Superior temporal gyrus (tissue), 1 donor: Measurements from ENCODE around the gene GPSM1.

Source experiments
- DNase-seq: peaks from one replicate; pipeline ENCODE4 v3.0.0-alpha.2; 2016; ENCODE audit errors: extremely low spot score

Gene GPSM1

GRCh38 chr9:136304456-136304855, 22.9 kb upstream of the GPSM1 start:
- no peak for DNase-seq

GRCh38 chr9:136304981-136305380, 22.4 kb upstream of the GPSM1 start:
- DNase-seq: no peak

GRCh38 chr9:136305804-136306203, 21.5 kb upstream of the GPSM1 start:
- DNase-seq: no peak

- DNase-seq: no peak
Observed at GRCh38 chr9:136306211-136307208, 20.8 kb upstream of the GPSM1 start.

GRCh38 chr9:136307215-136307750, 20.1 kb upstream of the GPSM1 start:
- no peak for DNase-seq

GRCh38 chr9:136308006-136308701, 19.2 kb upstream of the GPSM1 start:
- no peak for DNase-seq

GRCh38 chr9:136308702-136309053, 18.7 kb upstream of the GPSM1 start:
- no peak for DNase-seq

GRCh38 chr9:136309101-136309801, 18.1 kb upstream of the GPSM1 start:
- DNase-seq: no peak

GRCh38 chr9:136309806-136310220, 17.5 kb upstream of the GPSM1 start:
- DNase-seq: no peak

- DNase-seq: no peak
Observed at GRCh38 chr9:136310273-136311030, 16.9 kb upstream of the GPSM1 start.

- no peak for DNase-seq
Observed at GRCh38 chr9:136311051-136312008, 16.0 kb upstream of the GPSM1 start.

GRCh38 chr9:136312009-136312375, 15.3 kb upstream of the GPSM1 start:
- DNase-seq: no peak

- peak; percentile 50 for DNase-seq
Observed at GRCh38 chr9:136312436-136312835, 14.9 kb upstream of the GPSM1 start.

- DNase-seq: no peak
Observed at GRCh38 chr9:136313111-136314055, 14.0 kb upstream of the GPSM1 start.

GRCh38 chr9:136314056-136314416, 13.3 kb upstream of the GPSM1 start:
- no peak for DNase-seq

- no peak for DNase-seq
Observed at GRCh38 chr9:136314944-136315343, 12.4 kb upstream of the GPSM1 start.

- DNase-seq: no peak
Observed at GRCh38 chr9:136316271-136316751, 11.0 kb upstream of the GPSM1 start.

- no peak for DNase-seq
Observed at GRCh38 chr9:136316896-136317676, 10.3 kb upstream of the GPSM1 start.
